A673 (cell line): ENCODE data around the gene CFAP157.

Source experiments
- EZH2 ChIP-seq: fragments of 200-600 bp; sonication (generic); IDR thresholded peaks from 2 replicates; pipeline ENCODE4 v1.6.1; 2017; ENCODE audit warnings: borderline replicate concordance, low read depth, mild to moderate bottlenecking, mixed read lengths, antibody characterized with exemption, low read length; ENCODE audit not compliant: poor library complexity, severe bottlenecking
- TF ChIP-seq, protein P1 (sequence below): fragments of 300-800, 200-600 bp; sonication (generic); conservative IDR thresholded peaks from 2 replicates; pipeline ENCODE4 v1.5.1; 2017; ENCODE audit warnings: low read depth, mild to moderate bottlenecking, antibody characterized with exemption, low read length, moderate library complexity, mixed read lengths

DNA sequence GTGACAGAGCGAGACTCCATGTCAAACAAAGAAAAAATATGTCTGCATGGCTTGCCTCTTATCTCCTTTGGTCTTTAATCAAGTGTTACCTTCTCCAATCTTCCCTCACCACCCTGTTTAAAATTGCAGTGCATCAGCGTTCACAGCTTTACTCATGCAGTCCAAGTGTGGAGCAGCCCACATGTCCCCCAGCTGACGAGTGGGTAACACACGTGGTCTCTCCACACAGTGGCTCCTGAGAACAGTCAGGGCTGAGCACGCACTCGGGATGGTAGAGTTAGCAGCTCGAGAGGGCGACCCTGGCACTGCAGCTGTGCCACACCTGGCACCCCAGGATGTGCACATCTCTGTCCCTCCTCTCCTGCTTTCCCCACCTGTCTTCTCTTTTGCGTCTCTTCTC, 25.9 kb upstream of the CFAP157 start:
- TF ChIP-seq, protein P1, sequence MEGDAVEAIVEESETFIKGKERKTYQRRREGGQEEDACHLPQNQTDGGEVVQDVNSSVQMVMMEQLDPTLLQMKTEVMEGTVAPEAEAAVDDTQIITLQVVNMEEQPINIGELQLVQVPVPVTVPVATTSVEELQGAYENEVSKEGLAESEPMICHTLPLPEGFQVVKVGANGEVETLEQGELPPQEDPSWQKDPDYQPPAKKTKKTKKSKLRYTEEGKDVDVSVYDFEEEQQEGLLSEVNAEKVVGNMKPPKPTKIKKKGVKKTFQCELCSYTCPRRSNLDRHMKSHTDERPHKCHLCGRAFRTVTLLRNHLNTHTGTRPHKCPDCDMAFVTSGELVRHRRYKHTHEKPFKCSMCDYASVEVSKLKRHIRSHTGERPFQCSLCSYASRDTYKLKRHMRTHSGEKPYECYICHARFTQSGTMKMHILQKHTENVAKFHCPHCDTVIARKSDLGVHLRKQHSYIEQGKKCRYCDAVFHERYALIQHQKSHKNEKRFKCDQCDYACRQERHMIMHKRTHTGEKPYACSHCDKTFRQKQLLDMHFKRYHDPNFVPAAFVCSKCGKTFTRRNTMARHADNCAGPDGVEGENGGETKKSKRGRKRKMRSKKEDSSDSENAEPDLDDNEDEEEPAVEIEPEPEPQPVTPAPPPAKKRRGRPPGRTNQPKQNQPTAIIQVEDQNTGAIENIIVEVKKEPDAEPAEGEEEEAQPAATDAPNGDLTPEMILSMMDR, result no peak
- TF ChIP-seq EZH2, result no peak
